KG1 (cell line): ENCODE measurements around the gene CELF4.

Experiments used
- DNase-seq: peaks from one replicate; lab custom pipeline; 2025; lab: John Stamatoyannopoulos, UW

The CELF4 gene

DNA sequence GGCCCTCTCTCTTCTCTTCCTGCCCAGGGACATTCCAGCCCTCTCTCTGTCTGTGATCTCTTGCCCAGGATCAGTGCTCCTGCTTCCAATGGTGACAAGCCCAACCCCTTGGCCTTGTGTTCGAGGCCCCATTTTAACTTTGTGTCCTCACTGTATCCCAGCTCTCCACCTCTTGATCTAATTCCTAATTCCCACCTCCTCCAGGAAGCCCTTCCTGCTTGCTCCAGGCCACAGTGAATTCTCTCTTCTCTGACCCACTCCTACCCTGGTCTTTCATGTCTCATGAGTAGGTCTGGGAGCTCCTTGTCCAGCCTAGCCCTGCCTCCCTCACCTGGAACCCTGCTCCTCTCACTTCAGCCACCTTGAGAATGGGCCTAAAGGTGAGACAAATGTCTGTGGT lies 249.1 kb downstream of the CELF4 start:
- DNase-seq = no peak

DNA sequence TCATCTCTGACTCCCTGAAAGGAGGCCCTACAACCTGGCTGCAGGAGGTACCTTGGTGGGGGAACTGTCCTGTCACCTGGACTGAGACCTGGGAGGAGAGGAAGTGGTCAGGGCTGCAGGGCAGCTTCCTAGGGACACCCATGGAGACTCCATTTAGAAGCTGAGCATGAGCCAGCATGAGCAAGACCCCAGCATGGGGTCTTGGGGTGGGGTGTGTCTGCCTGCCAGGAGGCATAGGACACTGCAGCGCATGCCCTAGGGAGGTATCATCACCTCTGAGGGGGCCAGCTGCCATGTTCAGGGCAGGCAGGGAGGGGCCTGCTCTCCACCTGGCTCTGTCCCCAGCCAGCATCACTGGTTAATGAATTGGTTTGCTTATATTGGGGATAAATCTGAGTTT lies 249.7 kb downstream of the CELF4 start:
- DNase-seq = no peak

DNA sequence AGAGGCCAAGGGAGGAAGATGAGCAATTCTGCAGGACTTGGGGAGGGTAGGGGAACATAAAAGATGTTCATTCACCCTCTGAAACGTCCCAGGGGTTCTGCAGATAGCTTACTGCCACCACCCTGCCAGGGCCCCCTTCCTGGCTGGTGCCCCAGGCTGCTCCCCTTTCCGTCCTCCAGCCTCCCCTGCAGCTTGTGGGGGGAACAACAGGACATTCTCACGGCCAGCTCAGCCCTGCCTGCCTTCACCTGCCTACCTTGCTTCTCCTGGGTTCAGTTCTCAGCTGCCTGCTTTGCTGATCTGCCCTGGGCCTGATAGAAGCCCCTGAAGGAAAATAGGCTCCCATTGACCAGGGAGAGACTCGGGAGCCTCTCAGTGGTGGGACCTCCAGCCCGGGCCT lies 251.1 kb downstream of the CELF4 start:
- no peak for DNase-seq

DNA sequence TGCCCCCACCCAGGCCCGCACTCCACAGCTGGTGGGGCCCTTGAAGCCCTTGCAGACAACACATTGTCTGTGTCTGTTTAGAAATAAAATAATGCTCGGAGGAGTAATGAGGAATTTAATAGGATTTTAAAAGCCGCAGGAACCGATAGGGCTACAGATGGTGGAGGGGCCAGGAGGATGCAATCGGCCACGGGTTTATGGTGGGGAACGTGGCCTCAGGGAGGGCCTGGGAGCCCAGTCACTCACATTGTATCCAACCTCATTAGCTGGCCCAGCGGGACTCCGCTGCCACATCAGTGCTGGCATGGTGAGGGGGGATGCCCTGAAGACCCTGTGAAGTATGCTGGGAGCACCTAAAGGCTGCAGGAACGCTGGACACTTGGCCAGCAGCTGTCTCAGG lies 252.0 kb downstream of the CELF4 start:
- no peak for DNase-seq

DNA sequence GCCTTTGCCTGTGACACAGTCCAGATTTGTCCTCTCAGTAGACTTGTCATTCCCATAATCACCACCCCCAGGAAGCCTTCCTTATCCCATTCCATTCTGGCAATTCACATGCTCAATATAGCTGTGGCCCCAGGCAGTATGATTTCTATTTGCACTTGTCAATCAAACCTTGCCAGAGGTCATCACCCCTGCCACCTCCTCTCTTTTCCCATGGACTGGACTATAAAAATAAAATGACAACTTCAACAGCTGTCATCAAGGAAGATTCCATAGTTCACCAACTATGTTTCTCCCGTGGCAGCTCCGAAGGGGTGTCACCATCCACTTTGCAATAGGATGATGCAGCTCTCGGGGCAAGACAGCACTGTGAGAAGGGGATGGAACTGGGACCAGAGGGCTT lies 255.7 kb downstream of the CELF4 start:
- no peak for DNase-seq

DNA sequence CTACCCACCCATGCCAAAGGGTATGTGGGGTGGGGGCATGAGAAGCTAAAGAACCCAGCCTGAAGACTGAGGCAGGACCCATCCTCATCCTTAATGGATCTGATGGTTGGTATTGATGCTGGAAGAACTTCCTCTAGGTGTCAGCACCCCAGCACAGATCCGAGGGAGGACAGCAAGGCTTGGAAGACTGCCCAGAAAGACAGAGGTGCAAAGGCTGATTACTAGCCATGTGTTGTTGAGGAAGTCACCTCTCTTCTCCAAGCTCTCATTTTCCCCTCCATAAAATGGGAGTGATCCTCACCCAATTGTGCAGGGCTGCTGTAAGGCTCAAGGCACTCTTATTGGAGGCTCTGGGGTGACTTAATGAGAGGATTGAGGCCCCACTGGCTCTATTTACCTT lies 256.5 kb downstream of the CELF4 start:
- no peak for DNase-seq

DNA sequence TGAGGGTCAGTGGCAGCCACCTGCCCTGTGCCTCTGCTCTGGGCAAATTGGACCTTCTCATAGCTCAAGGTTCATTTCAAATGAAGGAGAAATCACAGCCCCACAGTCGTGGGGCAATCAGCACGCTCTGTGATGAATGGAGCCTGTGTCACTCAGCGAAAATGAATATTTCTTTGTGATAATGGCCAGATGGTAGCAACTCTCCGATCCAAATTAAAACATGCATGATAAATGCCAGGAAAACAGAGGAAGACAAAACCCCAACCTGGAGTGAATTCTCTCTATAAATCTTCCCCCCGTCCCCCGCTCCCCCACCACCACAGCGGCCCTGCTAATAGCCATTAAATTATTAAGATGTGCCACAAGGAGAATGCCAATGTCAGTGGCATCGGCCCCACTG lies 258.4 kb downstream of the CELF4 start:
- DNase-seq = no peak

DNA sequence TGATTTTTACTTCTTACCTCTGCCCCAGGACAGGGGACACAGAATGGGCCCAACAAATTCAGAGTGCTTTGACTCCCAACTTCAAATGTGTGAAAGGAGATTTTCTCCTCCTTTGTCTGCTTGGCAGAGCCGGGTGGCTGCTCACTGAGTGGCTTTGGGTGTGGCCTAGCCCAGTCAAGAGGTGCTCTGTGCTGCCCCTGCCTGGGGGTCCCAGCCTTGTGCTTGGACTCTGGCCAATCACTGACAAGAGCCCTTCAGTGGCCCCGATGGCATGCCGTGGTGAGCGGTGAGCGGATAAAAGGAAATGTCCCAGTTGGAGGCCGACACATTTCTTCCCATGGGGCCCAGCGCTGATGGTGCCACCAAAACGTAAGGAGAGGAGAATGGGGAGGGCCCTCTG lies 259.2 kb downstream of the CELF4 start:
- DNase-seq = no peak

DNA sequence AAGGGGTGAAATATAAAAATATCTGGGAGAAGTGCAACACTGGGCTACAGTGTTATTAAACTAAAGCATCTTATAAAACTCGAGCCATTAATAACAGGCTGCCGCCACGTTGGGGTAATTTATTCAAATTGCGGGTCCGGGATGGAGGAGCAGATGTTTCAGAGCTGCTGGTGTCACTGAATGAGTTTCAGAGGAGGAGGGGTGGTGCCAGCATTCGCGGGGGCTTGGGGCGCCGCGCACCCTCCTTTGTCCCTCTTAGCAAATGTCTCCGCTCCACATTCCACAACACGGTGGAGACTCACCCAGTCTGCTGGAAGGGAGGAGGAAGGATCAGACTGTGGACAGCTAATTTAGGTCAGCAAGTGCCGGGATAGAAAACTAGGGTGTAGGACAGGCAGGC lies 260.5 kb downstream of the CELF4 start:
- DNase-seq = no peak

DNA sequence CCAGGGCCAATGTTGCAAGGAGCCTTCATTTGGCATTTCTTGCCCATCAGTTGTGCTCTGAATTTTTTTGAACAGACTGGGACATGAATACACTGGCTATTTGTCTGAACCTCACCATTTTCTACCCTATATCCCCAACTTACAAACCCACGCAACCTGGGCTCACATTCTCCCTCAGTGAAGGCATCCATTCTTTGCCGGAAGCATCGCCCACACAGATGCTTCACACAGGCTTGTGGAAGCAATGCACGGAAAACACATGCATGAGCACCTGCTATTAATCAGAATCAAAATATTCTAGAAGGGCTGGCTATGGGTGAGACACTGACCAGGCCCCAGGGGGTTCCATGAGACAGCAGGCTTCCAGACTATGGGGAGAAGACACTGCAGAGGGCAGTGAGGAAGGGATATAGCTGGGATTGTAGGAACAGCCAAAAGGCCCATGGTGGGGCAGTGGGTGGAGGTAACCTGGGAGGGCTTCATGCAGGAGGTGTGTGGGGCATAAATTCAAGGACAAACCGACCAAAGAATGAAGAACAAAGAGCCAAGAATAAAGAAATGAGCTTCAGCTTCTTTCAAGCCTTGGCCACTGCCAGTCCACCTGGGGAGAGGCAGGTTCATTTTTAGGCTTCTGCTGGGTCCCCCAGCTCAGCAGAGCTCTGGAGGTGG lies 261.5 kb downstream of the CELF4 start:
- no peak for DNase-seq

DNA sequence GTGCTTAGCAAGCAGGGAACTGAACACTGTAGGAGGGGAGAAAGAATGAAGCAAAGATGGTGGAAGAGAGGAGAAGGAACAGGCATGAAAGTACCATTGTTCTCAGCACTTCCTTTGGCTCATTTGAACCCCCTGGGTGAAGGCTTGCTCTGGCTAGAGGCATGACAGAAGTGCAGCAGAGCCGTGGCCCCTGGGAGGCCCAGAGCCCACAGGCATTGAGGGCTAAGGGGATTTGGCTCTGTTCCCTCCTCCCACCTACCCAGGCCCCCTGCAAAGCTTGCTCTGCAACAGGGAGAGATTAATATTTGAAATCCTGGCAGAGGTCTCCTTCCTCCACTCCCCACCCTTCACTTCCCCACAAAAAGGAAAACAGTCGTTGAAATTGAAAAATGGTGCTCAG lies 262.6 kb downstream of the CELF4 start:
- no peak for DNase-seq

DNA sequence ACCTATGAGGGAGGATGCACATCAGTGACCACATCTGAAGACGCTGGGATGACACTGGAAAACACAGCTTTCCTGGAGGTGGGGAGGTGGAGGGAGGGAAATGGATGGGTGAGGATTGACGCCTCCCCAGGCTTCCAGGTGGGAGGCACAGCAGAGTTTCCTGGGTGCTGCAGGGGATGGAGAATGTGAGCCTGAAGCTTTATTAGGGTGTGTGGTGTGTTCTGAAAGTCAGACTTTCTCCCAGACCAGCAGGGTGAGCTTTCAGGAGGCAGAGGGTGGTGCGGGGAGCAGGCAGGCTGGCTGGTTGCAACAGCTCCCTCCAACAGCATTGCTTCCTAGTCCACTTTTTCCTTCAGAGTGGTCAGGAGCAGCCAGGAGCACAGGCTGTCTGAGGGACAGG lies 263.1 kb downstream of the CELF4 start:
- no peak for DNase-seq

DNA sequence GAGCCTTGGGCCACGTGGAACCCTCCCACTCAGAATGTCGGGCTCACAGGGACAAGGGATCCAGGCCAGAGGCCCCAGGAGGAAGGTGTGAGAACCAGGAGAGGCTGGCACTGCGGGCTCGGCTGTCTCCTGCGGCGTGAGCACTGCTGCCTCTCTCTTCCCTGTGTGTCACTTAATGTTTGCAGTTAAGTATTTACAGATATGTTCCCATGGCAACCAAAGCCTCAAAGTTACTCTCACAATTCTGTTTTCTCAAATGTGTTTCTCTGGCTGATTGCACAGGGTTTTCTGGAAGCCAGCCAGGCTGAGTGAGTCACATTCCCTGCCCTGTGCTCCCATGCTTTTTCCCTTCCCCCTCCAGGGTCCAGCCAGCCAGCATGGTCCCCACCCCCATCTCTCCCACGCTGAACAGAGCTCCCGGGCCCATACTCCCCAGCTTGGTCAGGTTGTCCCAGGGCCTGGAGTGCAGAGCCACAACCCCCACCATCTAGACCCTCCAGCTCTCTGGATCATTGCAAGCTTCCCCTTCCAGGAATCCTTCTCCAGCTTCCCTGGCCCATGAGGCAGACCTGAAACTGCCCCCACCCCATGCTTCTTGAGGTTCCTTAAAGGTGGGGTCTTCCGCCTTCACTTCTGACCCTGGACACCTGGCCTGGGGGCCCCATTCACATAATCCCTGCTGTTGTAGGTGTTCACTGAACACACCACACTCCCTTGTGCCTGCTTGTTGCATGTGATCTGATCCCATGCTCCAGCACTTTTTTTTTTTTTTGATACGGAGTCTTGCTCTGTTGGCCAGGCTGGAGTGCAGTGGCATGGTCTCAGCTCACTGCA lies 265.9 kb downstream of the CELF4 start:
- no peak for DNase-seq

DNA sequence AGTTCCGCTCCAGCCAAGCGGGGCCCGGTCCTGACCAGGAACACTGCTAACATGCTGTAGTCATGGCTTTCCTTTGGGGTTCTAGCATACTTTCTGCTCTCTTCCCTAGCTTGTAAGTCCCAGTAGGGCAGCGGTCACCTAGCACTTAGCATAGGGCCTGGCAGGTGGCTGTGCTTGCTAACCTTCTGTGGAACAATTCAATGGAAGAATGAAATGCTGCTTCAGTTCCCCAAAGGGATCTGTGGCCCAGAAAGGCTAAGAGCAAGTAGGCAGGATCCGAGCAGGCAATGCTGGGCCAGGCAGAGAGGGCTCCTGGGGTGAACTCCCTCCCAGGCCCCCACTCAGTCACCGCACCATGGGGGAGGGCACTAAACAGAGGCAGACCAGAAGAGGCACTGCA lies 266.8 kb downstream of the CELF4 start:
- DNase-seq = no peak

DNA sequence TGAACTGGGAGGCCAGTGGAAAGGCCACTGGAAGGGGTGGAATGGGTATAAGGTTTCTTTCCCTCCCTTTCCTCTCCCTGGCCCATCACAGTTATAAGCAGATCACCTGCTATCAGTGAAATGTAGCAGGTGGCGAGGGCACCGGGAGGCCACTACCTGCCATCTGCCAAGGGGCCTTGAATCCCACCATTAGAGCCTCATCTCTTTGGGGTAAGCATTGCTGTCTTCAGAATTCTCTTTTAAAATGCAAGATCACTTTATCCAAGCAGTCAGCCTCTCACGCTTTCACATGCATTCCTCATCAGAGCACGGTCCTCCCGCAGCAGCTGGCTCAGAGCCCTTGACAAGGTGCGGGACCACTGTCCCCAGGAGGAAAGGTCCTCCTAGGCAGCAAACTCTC lies 268.5 kb downstream of the CELF4 start:
- DNase-seq = no peak

DNA sequence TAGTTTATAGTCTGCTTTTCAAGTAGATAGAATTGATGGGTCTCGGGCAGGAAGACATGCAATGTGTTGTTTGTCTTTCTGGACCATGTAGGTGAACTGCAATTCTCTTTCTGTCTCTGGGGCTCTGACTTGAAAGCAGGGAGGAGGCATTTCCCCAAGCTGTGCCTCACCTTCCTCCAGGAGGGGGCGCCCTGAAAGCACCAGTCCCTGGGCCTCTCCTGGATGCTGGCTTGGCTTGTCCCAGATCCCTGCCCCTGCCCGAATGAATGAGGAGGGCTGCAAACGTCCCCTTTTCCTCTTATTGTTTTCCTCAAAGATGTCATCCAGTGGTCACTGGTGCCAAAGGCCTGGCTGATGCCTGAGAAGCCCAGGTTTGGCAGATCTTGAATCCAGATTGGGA lies 270.6 kb downstream of the CELF4 start:
- no peak for DNase-seq

DNA sequence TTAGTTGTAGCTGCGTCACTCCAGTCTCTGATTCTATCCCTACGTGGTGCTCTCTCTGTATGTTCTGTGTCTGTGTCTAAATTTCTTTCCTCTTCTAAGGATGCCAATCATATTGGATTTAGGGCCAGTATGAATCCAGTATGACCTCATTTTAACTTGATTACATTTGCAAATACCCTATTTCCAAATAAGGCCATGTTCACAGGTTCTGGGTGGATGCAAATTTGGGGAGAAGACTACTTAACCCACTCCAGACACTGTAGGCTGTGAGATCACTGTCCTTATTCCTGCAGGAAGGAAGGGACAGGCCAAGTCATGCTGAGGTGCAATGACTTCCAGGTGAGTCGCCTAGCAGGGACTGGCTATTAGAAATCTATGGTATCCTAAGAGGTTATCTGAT lies 272.2 kb downstream of the CELF4 start:
- no peak for DNase-seq

DNA sequence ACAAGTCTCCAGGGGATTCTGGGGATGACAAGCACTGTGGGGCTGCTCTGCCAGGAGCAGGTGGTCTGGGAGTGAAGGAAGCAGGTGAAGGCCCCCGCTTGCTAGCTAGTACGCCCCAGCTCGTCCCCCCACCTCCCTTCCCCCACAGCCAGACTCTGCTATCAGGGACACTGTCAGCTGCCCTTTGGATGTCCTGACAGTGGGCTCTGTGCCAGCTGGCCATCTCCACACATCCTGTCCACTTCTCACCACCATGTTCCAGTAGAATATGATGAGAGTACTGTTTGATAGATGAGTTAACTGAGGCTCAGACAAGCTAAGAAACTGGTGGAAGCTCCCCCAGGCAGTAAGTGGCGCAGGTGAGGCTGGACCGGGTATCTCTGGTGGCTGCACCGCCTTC lies 276.2 kb downstream of the CELF4 start:
- no peak for DNase-seq

DNA sequence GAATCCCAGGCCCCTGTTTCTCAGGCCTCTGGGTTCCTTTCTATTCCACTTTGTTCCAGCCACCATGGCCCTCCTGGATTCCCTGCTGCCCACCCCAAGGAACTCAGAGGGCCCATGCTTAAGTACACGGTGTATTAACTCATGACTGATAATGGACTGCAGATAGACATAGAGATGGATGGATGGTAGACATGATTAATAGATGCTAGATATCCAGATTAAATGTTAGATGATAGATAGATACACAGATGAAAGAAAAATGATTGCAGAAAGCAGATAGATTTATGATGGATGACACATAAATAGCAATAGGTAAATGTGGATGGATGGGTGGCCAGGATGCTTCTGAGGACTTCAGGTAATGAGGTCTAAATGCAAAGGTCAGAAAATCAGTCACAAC lies 278.0 kb downstream of the CELF4 start:
- no peak for DNase-seq

DNA sequence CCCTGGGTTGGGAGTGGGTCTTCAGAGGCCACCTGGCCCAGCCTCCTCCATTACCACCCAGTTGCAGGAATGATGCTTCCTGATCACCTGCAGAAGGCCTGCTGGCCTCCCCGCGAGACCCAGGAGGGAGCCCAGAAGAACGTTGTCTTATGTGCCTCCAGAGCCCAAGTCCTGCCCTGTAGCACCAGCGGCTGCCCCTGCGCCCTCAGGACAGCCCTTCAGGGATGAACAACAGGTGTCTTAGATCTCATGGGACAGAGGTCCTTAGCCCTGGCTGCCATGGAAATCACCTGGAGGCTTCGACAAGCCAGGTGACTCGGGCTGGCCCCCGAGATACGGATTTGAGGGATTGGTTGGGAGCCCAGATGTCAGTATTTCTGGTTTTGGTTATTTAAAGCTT lies 278.8 kb downstream of the CELF4 start:
- no peak for DNase-seq

DNA sequence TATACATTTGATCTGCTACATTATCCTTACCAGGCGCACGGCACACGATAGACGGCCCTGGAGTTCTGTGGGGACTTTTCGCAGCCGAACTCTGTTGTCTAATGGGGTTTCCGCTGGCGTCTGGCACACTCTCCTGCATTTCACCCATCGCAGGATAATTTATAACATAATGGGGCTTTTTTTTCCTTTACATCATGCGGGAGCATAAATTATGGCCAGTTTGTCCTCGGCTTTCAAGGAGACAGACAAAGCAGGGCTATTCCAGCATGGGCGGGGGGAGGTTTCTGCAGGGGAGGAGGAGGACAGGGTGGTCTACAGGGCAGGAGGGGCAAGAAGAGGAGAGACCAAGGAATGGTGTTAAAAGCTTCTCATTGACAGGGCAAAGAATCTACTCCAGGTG lies 279.8 kb downstream of the CELF4 start:
- no peak for DNase-seq

DNA sequence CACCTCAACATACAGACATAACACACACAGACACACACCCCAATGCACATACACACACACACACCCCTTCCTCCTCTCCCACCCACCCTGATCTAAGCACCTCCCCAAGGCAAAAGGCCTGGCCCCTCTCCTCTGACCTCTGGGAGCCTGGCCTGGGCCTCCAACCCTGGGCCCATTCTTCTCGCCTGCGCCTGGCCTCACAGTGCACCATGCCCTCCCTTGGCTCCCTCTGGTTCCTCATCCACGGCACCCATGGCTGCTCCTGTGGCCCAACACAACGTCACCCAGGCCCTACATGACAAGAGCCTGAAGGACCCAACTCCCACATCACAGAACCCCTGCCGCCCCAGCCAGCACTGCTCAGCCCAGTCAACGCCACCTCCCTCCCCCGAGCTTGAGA lies 281.3 kb downstream of the CELF4 start:
- DNase-seq = no peak

DNA sequence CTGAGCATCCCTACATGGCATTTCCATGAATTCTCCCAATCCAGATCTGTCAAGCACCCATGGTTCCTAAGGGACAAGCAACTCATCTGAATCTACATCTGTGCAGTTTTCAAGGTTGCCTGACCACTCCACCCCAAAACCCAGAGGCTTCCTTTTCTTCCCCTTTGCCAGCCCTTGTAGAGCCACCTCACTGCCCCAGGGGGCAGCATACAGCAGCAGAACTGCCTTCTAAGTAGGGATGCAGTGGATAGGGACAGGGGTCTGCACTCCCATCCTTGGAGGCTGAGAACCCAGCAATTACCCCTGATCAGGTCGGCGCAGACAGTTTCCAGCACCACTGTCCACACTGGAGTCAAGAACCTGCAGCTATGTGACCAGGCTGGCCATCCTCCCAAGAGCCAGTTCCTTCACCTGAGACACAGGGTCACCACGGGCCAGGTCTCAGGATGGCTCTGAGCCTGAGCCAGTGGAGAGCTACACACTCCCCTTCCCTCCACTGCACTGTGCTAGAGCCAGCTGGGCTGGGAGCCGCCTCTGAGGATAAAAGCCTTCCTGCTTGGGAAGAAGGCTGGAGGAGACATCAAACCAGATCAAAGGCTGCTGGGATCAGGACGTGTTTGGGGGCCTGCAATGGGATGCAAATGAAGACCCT lies 283.1 kb downstream of the CELF4 start:
- no peak for DNase-seq
